ENCODE measurements around the gene DPP8.
A peak's percentile ranks its signal among the peaks of the same experiment; 100 is the strongest.
"Not testable (repeated sequence)": the region's sequence is repeated elsewhere in the genome, so short reads cannot be mapped to it uniquely, and the experiment has no call there.

Gene DPP8

DNA sequence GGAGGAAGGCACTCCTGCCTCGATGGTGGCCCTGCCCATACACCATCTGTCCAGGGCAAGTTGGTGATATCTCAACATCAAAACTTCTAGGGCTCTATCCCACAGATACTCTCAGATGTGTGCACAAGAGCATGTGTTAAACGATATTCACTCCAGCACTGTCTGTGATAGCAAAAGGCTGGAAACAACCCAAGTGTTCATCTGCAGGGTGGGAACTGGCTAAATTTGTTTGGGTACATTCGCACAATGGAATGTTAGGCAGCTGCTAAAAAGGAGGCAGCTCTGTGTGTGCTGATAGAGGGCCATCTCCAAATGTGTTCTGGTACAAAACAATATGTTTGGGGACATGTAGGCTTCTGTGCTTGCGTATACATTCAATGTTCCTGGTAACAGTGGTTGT, 114.5 kb downstream of the DPP8 start:
- no peak for DNase-seq

GRCh38 chr15:65401611-65402240, 115.8 kb downstream of the DPP8 start:
- no peak for DNase-seq

- DNase-seq: peak; percentile 33
Observed at GRCh38 chr15:65400760-65401610, 116.5 kb downstream of the DPP8 start.

DNA sequence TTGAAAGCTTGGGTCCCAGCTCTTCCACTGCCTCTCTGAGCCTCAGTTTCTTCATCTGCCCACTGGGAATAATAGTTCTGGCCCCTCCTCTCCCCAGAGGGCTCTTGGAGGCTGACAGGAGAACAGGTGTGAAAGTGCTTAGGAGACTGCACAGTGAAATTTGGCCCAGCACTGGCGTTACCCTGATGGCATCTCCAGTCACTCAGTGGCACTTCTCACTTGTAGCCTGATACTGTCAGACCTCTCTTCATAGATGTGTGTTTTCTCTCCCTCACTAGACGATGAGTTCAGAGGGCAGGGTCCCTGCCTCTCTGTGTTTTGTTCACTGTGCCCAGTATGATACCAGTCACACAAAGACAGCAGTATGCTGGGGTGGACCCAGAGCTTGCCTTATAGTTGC, 117.5 kb downstream of the DPP8 start:
- no peak for DNase-seq

DNA sequence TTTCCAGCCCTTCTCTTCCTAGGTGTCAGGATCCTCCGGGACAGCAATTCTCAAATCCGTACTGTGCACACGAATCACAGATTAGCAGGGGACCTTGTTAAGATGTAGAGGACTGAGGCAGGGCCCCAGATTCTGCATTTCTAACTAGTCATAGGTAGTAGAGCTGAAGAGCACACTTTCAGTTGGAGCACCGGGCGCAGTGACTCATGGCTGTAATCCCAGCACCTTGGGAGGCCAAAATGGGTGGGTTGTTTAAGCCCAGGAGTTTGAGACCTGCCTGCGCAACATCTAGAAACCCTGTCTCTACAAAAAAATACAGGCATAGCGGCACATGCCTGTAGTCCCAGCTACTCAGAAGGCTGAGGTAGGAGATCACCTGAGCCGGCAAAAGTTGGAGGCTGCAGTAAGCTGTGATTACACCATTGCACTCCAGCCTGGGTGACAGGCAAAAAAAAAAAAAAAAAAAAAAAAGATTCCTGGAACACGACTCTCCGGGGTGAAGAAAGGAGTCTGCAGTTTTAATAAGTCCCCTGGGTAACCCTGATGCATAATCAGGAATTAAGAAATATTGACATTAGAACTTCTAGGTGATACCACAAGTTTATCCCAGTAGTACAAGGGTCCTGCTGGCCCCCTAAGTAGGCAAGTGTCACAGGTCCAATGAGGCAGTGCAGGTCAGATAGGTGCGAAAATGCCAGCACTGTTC, 118.3 kb downstream of the DPP8 start:
- DNase-seq: no peak

GRCh38 chr15:65398486-65398885, 119.0 kb downstream of the DPP8 start:
- not testable (repeated sequence) for DNase-seq

GRCh38 chr15:65396965-65397317, 120.5 kb downstream of the DPP8 start:
- no peak for DNase-seq

DNA sequence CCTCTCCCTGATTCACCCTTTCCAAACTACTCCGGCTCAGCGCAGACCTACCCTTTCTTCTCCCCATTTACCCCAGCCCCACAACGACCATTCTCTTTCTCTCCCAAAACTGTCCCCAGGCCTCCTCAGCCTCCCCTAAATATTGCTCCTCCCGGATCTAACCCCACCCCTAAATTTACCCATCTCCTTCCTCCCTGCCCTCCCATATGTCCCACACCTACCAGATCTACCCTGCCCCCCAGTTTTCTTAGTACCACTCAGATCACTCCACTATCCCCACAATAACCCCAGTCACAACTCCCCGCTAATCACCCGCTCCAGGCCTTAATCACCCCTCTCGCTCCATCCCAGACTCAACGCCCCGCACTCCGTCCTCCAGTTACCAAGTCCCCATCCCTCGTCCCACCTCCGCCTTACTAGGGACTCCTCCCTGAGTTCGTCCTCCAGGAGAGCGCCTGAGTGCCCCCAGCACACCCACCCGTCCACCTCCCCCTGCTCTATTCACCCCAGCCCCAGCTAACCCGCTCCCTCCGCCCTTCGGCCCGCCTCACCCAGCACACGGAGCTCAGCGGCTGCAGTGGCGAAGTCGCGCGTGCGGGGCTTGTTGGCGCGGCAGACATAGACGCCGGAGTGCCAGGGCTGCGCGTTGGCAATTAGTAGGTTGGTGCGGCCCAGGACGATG, 121.1 kb downstream of the DPP8 start:
- DNase-seq: no peak

DNA sequence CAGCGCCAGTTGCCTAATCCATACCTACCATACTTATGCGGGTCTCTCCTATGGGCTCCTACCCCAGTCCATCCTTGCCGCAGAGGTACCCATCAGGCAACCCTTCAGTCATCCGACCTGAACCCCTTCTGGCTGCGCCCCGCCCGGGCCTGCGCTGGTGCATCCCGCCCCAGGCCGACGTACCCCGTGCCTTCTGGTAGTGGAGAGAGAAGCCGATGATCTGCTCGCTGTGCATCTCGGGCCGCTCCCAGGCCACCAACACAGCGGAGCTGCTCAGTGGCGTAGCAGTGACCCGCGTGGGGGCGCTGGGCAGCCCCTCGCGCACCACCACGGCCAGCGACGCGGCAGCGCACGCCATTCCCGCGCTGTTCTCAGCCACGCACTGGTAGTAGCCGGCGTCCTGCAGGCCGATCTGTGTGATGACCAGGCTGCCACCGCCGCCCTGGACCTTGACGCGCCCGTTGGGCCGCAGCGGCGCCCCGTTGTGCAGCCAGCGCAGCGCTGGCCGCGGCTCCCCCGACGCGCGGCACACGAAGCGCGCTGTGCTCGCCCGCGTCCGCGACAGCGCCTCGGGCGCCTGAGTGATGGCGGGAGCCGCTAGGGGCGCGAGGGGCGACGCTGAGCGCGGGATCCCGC, 121.8 kb downstream of the DPP8 start:
- DNase-seq: no peak

DNA sequence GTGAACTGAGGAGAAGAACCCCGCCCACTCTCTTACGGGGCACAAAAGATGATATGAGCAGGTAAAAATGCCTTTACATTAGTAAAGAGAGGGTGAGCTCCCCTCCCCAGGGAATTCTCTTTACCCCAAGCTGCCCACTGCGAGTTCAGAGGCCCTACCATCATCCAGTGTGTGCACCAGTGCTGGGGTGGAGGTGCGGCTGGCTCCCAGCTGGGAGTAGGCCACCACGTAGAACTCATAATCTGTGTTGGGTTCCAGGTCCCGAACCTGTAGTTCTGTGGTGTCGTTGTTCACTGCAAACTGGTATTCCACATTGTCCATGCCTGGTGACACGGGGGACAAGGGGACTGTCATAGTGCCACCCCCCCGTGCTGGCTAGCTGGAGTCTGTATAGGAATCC, 122.6 kb downstream of the DPP8 start:
- DNase-seq: no peak

DNA sequence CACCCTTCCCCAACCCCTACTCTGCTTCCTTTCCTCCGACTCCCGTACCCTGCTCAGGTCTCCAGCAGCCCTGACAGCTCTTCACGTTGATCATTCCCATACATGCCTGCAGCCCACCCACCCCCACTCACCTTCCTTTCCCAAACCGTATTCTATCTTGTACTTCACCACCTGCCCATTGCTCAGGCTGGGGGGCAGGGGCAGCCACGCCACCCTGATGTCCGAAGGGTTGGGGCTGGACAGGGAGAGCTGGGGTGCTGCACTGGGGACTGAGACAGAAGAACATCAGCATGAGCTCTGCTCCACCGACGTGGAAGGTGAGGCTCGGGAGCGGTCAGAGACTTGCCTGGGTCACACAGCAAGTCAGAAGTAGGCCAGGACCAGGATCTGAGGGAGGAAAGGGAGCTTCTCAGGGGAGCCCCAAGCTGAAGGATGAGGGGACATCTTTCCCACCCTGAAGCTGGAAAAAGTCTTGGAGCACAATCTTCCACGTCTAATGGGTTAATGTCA, 123.2 kb downstream of the DPP8 start:
- DNase-seq: no peak

DNA sequence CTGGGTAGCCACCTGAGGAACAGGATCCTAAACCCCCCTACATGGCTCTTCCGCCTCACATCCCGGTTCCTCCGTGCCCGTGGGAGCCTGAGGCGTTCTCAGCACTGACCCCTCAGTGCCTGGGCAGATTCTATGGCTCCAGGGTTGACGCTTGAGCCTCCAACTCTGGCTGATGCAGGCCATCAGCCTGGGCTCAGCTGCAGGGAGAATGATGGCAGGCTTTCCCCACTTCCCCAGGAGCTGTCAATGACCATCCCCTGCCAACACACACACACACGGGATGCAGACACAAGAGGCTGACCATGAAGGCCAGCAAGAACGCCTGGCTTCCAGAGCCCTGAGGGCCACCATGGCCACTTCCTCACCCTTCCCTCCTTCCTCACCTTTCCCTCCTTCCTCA, 123.9 kb downstream of the DPP8 start:
- DNase-seq: no peak

- no peak for DNase-seq
Observed at GRCh38 chr15:65393091-65393490, 124.4 kb downstream of the DPP8 start.
